IMR-90 (cell line): ENCODE measurements around the gene ANO2. TPM values are rescaled to one million over a fixed set of nuclear protein-coding genes. Genes with fewer than 3 reads are reported as not detected.

Experiments
- ATAC-seq: fragments of 200-7000 bp; cut with Tn5 transposase; 2 replicates; pipeline ENCODE4 v1.9.1; 2020; ENCODE audit warnings: low read depth, mild to moderate bottlenecking, moderate library complexity
- BruUV-seq: library from RNA; stranded (reverse); fragments of 400-500 nt; replicated peaks from 2 replicates; lab custom pipeline; 2021; lab: Mats Ljungman, UMichigan
- CTCF ChIA-PET: fragments of 300-600 bp; formaldehyde crosslinking; extraction: SDS; loops from one replicate; lab custom pipeline; 2021; ENCODE audit warnings: antibody characterized with exemption; lab: Yijun Ruan, JAX
- POLR2A ChIA-PET: fragments of 300-600 bp; sonication (Branson Sonifier 250); formaldehyde crosslinking; loops from one replicate; lab custom pipeline; 2022; ENCODE audit warnings: antibody characterized with exemption; ENCODE audit not compliant: unreplicated experiment; lab: Charles Lee
- DNase-seq: peaks from one replicate; pipeline ENCODE4 v3.0.0; 2013
- H2AFZ ChIP-seq: replicated peaks from 2 replicates; pipeline ENCODE3; 2013; ENCODE audit warnings: low read length, mild to moderate bottlenecking; ENCODE audit not compliant: poor library complexity
- H2AK5ac ChIP-seq: 2 replicates; pipeline ENCODE4 v1.6.1; 2013; ENCODE audit warnings: low read depth, low read length, inconsistent platforms
- H2AK9ac ChIP-seq: replicated peaks from 2 replicates; pipeline ENCODE3; 2013; ENCODE audit warnings: mild to moderate bottlenecking, low read depth, low read length, moderate library complexity; ENCODE audit not compliant: poor library complexity
- H2BK120ac ChIP-seq: 2 replicates; pipeline ENCODE4 v1.6.1; 2013; ENCODE audit warnings: low read depth, low read length, inconsistent platforms
- H2BK15ac ChIP-seq: 3 replicates; pipeline ENCODE4 v1.6.1; 2013; ENCODE audit warnings: low read depth, low read length, inconsistent platforms
- H2BK20ac ChIP-seq: 2 replicates; pipeline ENCODE4 v1.6.1; 2013; ENCODE audit warnings: low read depth, mild to moderate bottlenecking, inconsistent platforms, low read length, moderate library complexity
- H2BK5ac ChIP-seq: 2 replicates; pipeline ENCODE4 v1.6.1; 2013; ENCODE audit warnings: mild to moderate bottlenecking, low read depth, low read length, inconsistent platforms; ENCODE audit not compliant: poor library complexity, severe bottlenecking
- H3K14ac ChIP-seq: replicated peaks from 2 replicates; pipeline ENCODE4 v1.6.1; 2013; ENCODE audit warnings: low read depth, low read length, inconsistent platforms
- H3K18ac ChIP-seq: 2 replicates; pipeline ENCODE4 v1.6.1; 2013; ENCODE audit warnings: low read depth, low read length, control low read depth
- H3K23ac ChIP-seq: 2 replicates; pipeline ENCODE4 v1.6.1; 2013; ENCODE audit warnings: low read depth, low read length, inconsistent platforms
- H3K27ac ChIP-seq: 2 replicates; pipeline ENCODE4 v1.5.1; 2013; ENCODE audit warnings: mild to moderate bottlenecking, control low read depth, low read length; ENCODE audit not compliant: insufficient read depth
- H3K27me3 ChIP-seq: 2 replicates; pipeline ENCODE4 v1.6.1; 2013; ENCODE audit warnings: low read length; ENCODE audit not compliant: control insufficient read depth, insufficient read depth
- H3K36me3 ChIP-seq: 2 replicates; pipeline ENCODE4 v1.6.1; 2013; ENCODE audit warnings: low read length, mixed read lengths; ENCODE audit not compliant: control insufficient read depth, insufficient read depth
- H3K4ac ChIP-seq: 2 replicates; pipeline ENCODE4 v1.6.1; 2013; ENCODE audit warnings: low read depth, low read length, inconsistent platforms
- H3K4me1 ChIP-seq: 2 replicates; pipeline ENCODE4 v1.6.1; 2013; ENCODE audit warnings: low read length, mixed read lengths; ENCODE audit not compliant: control insufficient read depth, insufficient read depth
- H3K4me2 ChIP-seq: 2 replicates; pipeline ENCODE4 v1.6.1; 2013; ENCODE audit warnings: low read depth, mild to moderate bottlenecking, control low read depth, low read length, moderate library complexity
- H3K4me3 ChIP-seq: 2 replicates; pipeline ENCODE4 v1.5.1; 2013; ENCODE audit warnings: low read depth, mild to moderate bottlenecking, control low read depth, low read length, moderate library complexity; ENCODE audit not compliant: insufficient read depth
- H3K56ac ChIP-seq: 2 replicates; pipeline ENCODE4 v1.6.1; 2013; ENCODE audit warnings: low read length, inconsistent platforms; ENCODE audit not compliant: insufficient read depth; ENCODE audit errors: extremely low read depth
- H3K79me1 ChIP-seq, 2 experiments: 2 replicates each; pipeline ENCODE4 v1.6.1; 2013; ENCODE audit warnings: low read length in 2 of 2, inconsistent platforms in 1 of 2, low read depth in 1 of 2
- H3K9ac ChIP-seq: 2 replicates; pipeline ENCODE4 v1.6.1; 2013; ENCODE audit warnings: low read depth, low read length, control low read depth
- H3K9me1 ChIP-seq: 2 replicates; pipeline ENCODE4 v1.6.1; 2013; ENCODE audit warnings: low read length, inconsistent platforms; ENCODE audit not compliant: insufficient read depth
- H3K9me3 ChIP-seq: 2 replicates; pipeline ENCODE4 v1.6.1; 2013; ENCODE audit warnings: low read length; ENCODE audit not compliant: control insufficient read depth, insufficient read depth
- H4K20me1 ChIP-seq: 2 replicates; pipeline ENCODE4 v1.6.1; 2013; ENCODE audit warnings: low read length, inconsistent platforms; ENCODE audit not compliant: insufficient read depth
- H4K5ac ChIP-seq: 2 replicates; pipeline ENCODE4 v1.6.1; 2013; ENCODE audit warnings: mild to moderate bottlenecking, low read depth, low read length, control low read depth
- H4K8ac ChIP-seq, 2 experiments: 2 replicates each; pipeline ENCODE4 v1.6.1; 2013; ENCODE audit warnings: low read depth in 2 of 2, low read length in 2 of 2, control low read depth in 1 of 2, inconsistent platforms in 1 of 2
- H4K91ac ChIP-seq: 2 replicates; pipeline ENCODE4 v1.6.1; 2013; ENCODE audit warnings: low read depth, low read length, inconsistent platforms; ENCODE audit not compliant: insufficient read depth
- BHLHE40 ChIP-seq: fragments of 150-350 bp; IDR thresholded peaks from 2 replicates; pipeline ENCODE4 v1.6.1; 2016; ENCODE audit warnings: mild to moderate bottlenecking, low read depth, low read length
- CEBPB ChIP-seq: IDR thresholded peaks from 2 replicates; pipeline ENCODE4 v1.6.1; 2012; ENCODE audit warnings: low read depth, low read length, improper control_type of control experiment
- CTCF ChIP-seq: conservative IDR thresholded peaks from 2 replicates; pipeline ENCODE4 v1.5.1; 2012; ENCODE audit warnings: mild to moderate bottlenecking, low read depth, low read length, improper control_type of control experiment
- FOS ChIP-seq: fragments of 150-350 bp; IDR thresholded peaks from 2 replicates; pipeline ENCODE4 v1.6.1; 2016; ENCODE audit warnings: low read depth, low read length
- MAFK ChIP-seq: IDR thresholded peaks from 2 replicates; pipeline ENCODE4 v1.6.1; 2012; ENCODE audit warnings: low read depth, low read length, improper control_type of control experiment
- MAZ ChIP-seq: IDR thresholded peaks from 2 replicates; pipeline ENCODE4 v1.6.1; 2012; ENCODE audit warnings: low read depth, mild to moderate bottlenecking, low read length, improper control_type of control experiment, moderate library complexity, borderline replicate concordance
- MXI1 ChIP-seq: IDR thresholded peaks from 2 replicates; pipeline ENCODE4 v1.6.1; 2012; ENCODE audit warnings: low read depth, mild to moderate bottlenecking, low read length, moderate library complexity, borderline replicate concordance
- NFE2L2 ChIP-seq: fragments of 150-350 bp; IDR thresholded peaks from 2 replicates; pipeline ENCODE4 v1.6.1; 2016; ENCODE audit warnings: low read depth, mild to moderate bottlenecking, low read length
- POLR2A ChIP-seq: IDR thresholded peaks from 2 replicates; pipeline ENCODE4 v1.6.1; 2012; ENCODE audit warnings: mild to moderate bottlenecking, low read depth, low read length
- RAD21 ChIP-seq: IDR thresholded peaks from 2 replicates; pipeline ENCODE4 v1.6.1; 2012; ENCODE audit warnings: low read length, improper control_type of control experiment
- RCOR1 ChIP-seq: IDR thresholded peaks from 2 replicates; pipeline ENCODE4 v1.6.1; 2012; ENCODE audit warnings: mild to moderate bottlenecking, low read length, improper control_type of control experiment; ENCODE audit not compliant: insufficient replicate concordance
- RFX5 ChIP-seq: IDR thresholded peaks from 2 replicates; pipeline ENCODE4 v1.8.0; 2012; ENCODE audit warnings: low read depth, mild to moderate bottlenecking, low read length, moderate library complexity
- SMC3 ChIP-seq: fragments of 150-350 bp; IDR thresholded peaks from 2 replicates; pipeline ENCODE4 v1.6.1; 2016; ENCODE audit warnings: low read depth, mild to moderate bottlenecking, antibody characterized with exemption, low read length, moderate library complexity
- WGBS, 2 experiments: methylation state at CpG; one replicate each; pipeline versions ENCODE4 v1.1.5 to v1.1.7; 2013; ENCODE audit warnings: missing lambda C conversion rate in 2 of 2; ENCODE audit not compliant: insufficient read length in 1 of 2; ENCODE audit errors: extremely low coverage in 2 of 2; 5-methylcytosine and 5-hydroxymethylcytosine counted together
- dilution Hi-C: fragments of 300-500 bp; cut with HindIII; formaldehyde crosslinking; loops from one replicate; pipeline ENCODE4 v1.14.3; 2018; ENCODE audit warnings: low sequenced_read_pairs; ENCODE audit not compliant: unreplicated experiment
- in situ Hi-C: fragments of 300-500 bp; cut with MboI; formaldehyde crosslinking; loops from 3 replicates; pipeline ENCODE4 v1.14.3; 2019; ENCODE audit warnings: low sequenced_read_pairs, inconsistent platforms, mixed read lengths
- intact Hi-C: fragments of 100-400 bp; cut with micrococcal nuclease; formaldehyde crosslinking; loops from 2 replicates; pipeline ENCODE4 v1.10.0; 2022
- polyA plus RNA-seq, 3 experiments: library from polyadenylated mRNA; depleted of rRNA; stranded (reverse); fragments of >200 nt; gene quantifications; 2 replicates each; pipeline ENCODE4 v1.2.3, GENCODE V29; 2012; ENCODE audit warnings: low replicate concordance in 1 of 3
- total RNA-seq: library from RNA; depleted of rRNA; stranded (reverse); fragments of >200 nt; gene quantifications from 2 replicates; pipeline ENCODE4 v1.2.3, GENCODE V29; 2012
- TF ChIP-seq, protein P1 (sequence below): fragments of 150-350 bp; IDR thresholded peaks from 2 replicates; pipeline ENCODE4 v1.6.1; 2017; ENCODE audit warnings: mild to moderate bottlenecking, antibody characterized with exemption, low read length, low read depth
- TF ChIP-seq, protein P2 (sequence below): fragments of 150-350 bp; IDR thresholded peaks from 2 replicates; pipeline ENCODE4 v1.6.1; 2016; ENCODE audit warnings: low read depth, mild to moderate bottlenecking, low read length, moderate library complexity, borderline replicate concordance

ANO2 gene
- total and polyA plus RNA-seq, 2 of the 4 experiments (the other 2 are of a cell fraction) = 0.22 TPM; not detected in 1

- DNase-seq = peak; percentile 95
- no peak for TF ChIP-seq RFX5
- TF ChIP-seq FOS = peak; percentile 62
- TF ChIP-seq NFE2L2 = no peak
- no peak for TF ChIP-seq CEBPB
- peak; percentile 32; the same call in 1 of the 2 replicates for TF ChIP-seq MAZ
- TF ChIP-seq MXI1 = no peak
- TF ChIP-seq RCOR1 = no peak
- 0 out of 2 replicates have a peak, but pooled peaks have one; percentile 5 for TF ChIP-seq RAD21
- peak; percentile 22; the same call in 1 of the 2 replicates for TF ChIP-seq BHLHE40
- 0 out of 2 replicates have a peak, but pooled peaks have one; percentile 19 for TF ChIP-seq MAFK
- TF ChIP-seq, protein P1, sequence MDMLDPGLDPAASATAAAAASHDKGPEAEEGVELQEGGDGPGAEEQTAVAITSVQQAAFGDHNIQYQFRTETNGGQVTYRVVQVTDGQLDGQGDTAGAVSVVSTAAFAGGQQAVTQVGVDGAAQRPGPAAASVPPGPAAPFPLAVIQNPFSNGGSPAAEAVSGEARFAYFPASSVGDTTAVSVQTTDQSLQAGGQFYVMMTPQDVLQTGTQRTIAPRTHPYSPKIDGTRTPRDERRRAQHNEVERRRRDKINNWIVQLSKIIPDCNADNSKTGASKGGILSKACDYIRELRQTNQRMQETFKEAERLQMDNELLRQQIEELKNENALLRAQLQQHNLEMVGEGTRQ = peak; percentile 65
- TF ChIP-seq, protein P2, sequence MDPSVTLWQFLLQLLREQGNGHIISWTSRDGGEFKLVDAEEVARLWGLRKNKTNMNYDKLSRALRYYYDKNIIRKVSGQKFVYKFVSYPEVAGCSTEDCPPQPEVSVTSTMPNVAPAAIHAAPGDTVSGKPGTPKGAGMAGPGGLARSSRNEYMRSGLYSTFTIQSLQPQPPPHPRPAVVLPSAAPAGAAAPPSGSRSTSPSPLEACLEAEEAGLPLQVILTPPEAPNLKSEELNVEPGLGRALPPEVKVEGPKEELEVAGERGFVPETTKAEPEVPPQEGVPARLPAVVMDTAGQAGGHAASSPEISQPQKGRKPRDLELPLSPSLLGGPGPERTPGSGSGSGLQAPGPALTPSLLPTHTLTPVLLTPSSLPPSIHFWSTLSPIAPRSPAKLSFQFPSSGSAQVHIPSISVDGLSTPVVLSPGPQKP = no peak
- TF ChIP-seq POLR2A = no peak
- TF ChIP-seq CTCF = no peak
- 0 out of 2 replicates have a peak, but pooled peaks have one; percentile 5 for TF ChIP-seq SMC3
These were observed 279.4 kb downstream of the ANO2 start for GRCh38 chr12:5665615-5666014.

More at GRCh38 chr12:5665615-5666014, 279.4 kb downstream of the ANO2 start:
- POLR2A ChIA-PET = interaction anchor here (0.5 kb wide), 1 partner anchor 25 kb away, joined by 3 read pairs; no protein-coding TSS in a partner anchor
- ATAC-seq = peak; percentile 97
- H3K56ac ChIP-seq = peak overlapping the region; percentile 67; the same call in 1 of the 2 replicates
- peak overlapping the region; percentile 98 for H2BK5ac ChIP-seq
- peak overlapping the region; percentile 80; the same call in 1 of the 2 replicates for H3K14ac ChIP-seq
- H2AFZ ChIP-seq = peak overlapping the region; percentile 80
- no peaks in the 10 kb centered on the region for H3K36me3 ChIP-seq
- H3K27ac ChIP-seq = peak overlapping the region; percentile 61
- peak overlapping the region; percentile 98 for H2BK20ac ChIP-seq
- H3K4me2 ChIP-seq = peak overlapping the region; percentile 73
- CTCF ChIA-PET = interaction anchor here (0.6 to 1.6 kb wide), 4 partner anchors 9 to 622 kb away, joined by 3 to 6 read pairs (median 4); no protein-coding TSS in a partner anchor
- peak overlapping the region; percentile 97 for H2BK120ac ChIP-seq
- H3K27me3 ChIP-seq = no peaks in the 10 kb centered on the region
- peak overlapping the region; percentile 99; the same call in 1 of the 2 replicates for H3K18ac ChIP-seq
- no peak overlapping the region for H2AK5ac ChIP-seq
- H3K4me1 ChIP-seq = peaks cover 9% of the 10 kb centered on the region
- dilution Hi-C loops (no loop called here), in situ Hi-C loops (no loop called here), intact Hi-C loops (no loop called here)
- H3K9me1 ChIP-seq = no peaks in the 10 kb centered on the region
- peak overlapping the region; percentile 86; the same call in 1 of the 2 replicates for H4K5ac ChIP-seq
- no peaks in the 10 kb centered on the region for H3K79me1 ChIP-seq
- H3K23ac ChIP-seq = peak overlapping the region; percentile 86; the same call in 1 of the 2 replicates
- H2BK15ac ChIP-seq = peak overlapping the region; percentile 87; the same call in 2 of the 3 replicates
- no peak overlapping the region for H3K4me3 ChIP-seq
- H3K9ac ChIP-seq = peak overlapping the region; percentile 14; the same call in 1 of the 2 replicates
- no CpG with 5 or more reads among the region's 4 CpGs for WGBS, 2 experiments
- peak overlapping the region; percentile 91 for H3K4ac ChIP-seq
- peak overlapping the region; percentile 91 to 94 for H4K8ac ChIP-seq
- peak overlapping the region; percentile 91 for H4K91ac ChIP-seq
- no peaks in the 10 kb centered on the region for H3K9me3 ChIP-seq
- no peak overlapping the region for H2AK9ac ChIP-seq
- H4K20me1 ChIP-seq = no peaks in the 10 kb centered on the region
- BruUV-seq = no TSS peak
